Colonic mucosa (tissue), 4 donors: ENCODE data around the gene PDS5A. TPM values are rescaled to one million over a fixed set of nuclear protein-coding genes. Genes with fewer than 3 reads are reported as not detected.
"Not testable (repeated sequence)": the region's sequence is repeated elsewhere in the genome, so short reads cannot be mapped to it uniquely, and the experiment has no call there.

Source experiments
- DNase-seq: peaks from one replicate; pipeline ENCODE4 v3.0.0-alpha.2; 2020
- H3K27ac ChIP-seq: fragments of 200-600 bp; one replicate; pipeline ENCODE4 v1.8.0; 2021
- H3K27me3 ChIP-seq: fragments of 200-600 bp; one replicate; pipeline ENCODE4 v1.8.0; 2021
- H3K36me3 ChIP-seq: fragments of 200-600 bp; one replicate; pipeline ENCODE4 v1.8.0; 2021
- H3K4me1 ChIP-seq: fragments of 200-600 bp; one replicate; pipeline ENCODE4 v1.8.0; 2021; ENCODE audit warnings: mild to moderate bottlenecking
- H3K4me3 ChIP-seq: fragments of 200-600 bp; one replicate; pipeline ENCODE4 v1.8.0; 2021
- H3K9ac ChIP-seq, 2 donors: one replicate each; pipeline ENCODE4 v1.7.0; 2013; ENCODE audit warnings: control low read depth in 2 of 2, low read depth in 2 of 2, low read length in 2 of 2
- H3K9me3 ChIP-seq: fragments of 200-600 bp; one replicate; pipeline ENCODE4 v1.8.0; 2021
- intact Hi-C: fragments of 100-400 bp; cut with DNase I; formaldehyde crosslinking; loops from one replicate; pipeline ENCODE4 v1.14.1; 2022
- total RNA-seq, 2 donors: library from RNA; stranded (reverse); fragmentation: NEBNext Ultra II Directional in 1 of 2; extraction: Animal tissue kit (Norgen Biotek cat#: 25700) in 1 of 2; gene quantifications; one replicate each; pipeline ENCODE4 v1.2.1, GENCODE V29; 2021
- TF ChIP-seq, protein P1 (sequence below): fragments of 200-600 bp; IDR thresholded peaks from one replicate; pipeline ENCODE4 v1.8.0; 2022; ENCODE audit warnings: antibody characterized with exemption, mild to moderate bottlenecking
- donor health status: healthy.
- donor health status: DM: no; HTN: no; CAD: no.
- donor health status: DM: no; HTN: no; CAD: no.

PDS5A gene, protein sequence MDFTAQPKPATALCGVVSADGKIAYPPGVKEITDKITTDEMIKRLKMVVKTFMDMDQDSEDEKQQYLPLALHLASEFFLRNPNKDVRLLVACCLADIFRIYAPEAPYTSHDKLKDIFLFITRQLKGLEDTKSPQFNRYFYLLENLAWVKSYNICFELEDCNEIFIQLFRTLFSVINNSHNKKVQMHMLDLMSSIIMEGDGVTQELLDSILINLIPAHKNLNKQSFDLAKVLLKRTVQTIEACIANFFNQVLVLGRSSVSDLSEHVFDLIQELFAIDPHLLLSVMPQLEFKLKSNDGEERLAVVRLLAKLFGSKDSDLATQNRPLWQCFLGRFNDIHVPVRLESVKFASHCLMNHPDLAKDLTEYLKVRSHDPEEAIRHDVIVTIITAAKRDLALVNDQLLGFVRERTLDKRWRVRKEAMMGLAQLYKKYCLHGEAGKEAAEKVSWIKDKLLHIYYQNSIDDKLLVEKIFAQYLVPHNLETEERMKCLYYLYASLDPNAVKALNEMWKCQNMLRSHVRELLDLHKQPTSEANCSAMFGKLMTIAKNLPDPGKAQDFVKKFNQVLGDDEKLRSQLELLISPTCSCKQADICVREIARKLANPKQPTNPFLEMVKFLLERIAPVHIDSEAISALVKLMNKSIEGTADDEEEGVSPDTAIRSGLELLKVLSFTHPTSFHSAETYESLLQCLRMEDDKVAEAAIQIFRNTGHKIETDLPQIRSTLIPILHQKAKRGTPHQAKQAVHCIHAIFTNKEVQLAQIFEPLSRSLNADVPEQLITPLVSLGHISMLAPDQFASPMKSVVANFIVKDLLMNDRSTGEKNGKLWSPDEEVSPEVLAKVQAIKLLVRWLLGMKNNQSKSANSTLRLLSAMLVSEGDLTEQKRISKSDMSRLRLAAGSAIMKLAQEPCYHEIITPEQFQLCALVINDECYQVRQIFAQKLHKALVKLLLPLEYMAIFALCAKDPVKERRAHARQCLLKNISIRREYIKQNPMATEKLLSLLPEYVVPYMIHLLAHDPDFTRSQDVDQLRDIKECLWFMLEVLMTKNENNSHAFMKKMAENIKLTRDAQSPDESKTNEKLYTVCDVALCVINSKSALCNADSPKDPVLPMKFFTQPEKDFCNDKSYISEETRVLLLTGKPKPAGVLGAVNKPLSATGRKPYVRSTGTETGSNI (N-terminal part only)
- total RNA-seq, result 10 to 100 TPM; 63.8 to 68.0 TPM

DNA sequence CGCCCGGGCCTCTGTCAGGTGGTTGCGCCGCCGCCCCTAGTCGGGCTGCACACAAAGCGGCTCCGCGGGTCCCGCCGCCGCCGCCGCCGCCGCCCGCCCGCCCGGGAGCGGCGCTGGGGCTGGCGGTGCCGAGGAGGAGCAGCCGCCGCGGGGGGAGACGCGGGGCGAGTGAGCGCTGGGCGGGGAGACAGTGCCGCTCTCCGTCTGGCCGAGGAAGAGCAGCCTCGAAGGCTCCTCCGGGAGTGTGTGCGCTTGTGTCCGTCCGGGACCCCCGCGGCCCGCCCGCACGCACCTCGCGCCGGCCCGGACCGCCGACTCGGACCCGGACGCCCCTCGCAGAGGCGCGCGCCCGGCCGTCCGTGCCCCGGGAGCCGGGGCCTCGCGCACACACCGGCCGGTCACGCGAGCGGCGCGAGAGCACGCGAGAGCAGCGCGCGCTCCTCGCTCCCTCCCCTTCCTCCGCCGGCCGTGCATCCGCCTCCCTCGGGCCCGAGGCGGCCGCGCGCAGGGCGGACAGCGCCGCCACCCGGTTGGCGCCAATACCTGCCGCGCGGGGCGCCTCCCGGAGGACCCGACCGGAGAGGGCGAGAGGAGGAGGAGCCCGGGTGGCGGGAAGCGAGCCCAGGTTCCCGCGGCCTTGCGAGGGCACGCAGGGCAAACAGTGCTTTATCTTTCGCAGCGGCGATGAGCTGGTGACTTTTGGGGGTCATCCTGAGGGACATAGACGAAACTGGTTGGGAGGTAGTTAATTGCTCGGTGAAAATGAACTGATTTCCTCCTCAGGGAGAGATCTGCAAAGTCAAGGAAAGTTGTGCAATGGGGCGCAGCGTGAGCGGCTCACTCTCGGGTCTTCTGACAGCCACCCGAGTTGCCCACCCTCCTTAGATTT, at the start of gene PDS5A:
Gene PDS5A, minus strand, starts transcription at position 423 of the 889 bp plus-strand sequence. CDS start 1,334 bp downstream, outside the sequence.
- intact Hi-C loops, result loop anchor here (2.0 to 5.0 kb wide), 2 partner anchors 281 to 510 kb away; no protein-coding TSS in a partner anchor
- H3K4me3 ChIP-seq, result peak within 1 kb of the TSS; percentile 95
- peak; percentile 87 for DNase-seq
- H3K27ac ChIP-seq, result peak within 1 kb of the TSS; percentile 92
- H3K9ac ChIP-seq, result peak within 1 kb of the TSS; percentile 91 to 96
- peaks cover 4% of the 10 kb centered on the region for H3K4me1 ChIP-seq
- H3K36me3 ChIP-seq, result peaks cover 7% of the 10 kb centered on the region
- H3K9me3 ChIP-seq, result no peaks in the 10 kb centered on the region
- no peaks in the 10 kb centered on the region for H3K27me3 ChIP-seq
- TF ChIP-seq, protein P1, sequence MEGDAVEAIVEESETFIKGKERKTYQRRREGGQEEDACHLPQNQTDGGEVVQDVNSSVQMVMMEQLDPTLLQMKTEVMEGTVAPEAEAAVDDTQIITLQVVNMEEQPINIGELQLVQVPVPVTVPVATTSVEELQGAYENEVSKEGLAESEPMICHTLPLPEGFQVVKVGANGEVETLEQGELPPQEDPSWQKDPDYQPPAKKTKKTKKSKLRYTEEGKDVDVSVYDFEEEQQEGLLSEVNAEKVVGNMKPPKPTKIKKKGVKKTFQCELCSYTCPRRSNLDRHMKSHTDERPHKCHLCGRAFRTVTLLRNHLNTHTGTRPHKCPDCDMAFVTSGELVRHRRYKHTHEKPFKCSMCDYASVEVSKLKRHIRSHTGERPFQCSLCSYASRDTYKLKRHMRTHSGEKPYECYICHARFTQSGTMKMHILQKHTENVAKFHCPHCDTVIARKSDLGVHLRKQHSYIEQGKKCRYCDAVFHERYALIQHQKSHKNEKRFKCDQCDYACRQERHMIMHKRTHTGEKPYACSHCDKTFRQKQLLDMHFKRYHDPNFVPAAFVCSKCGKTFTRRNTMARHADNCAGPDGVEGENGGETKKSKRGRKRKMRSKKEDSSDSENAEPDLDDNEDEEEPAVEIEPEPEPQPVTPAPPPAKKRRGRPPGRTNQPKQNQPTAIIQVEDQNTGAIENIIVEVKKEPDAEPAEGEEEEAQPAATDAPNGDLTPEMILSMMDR, result peak; percentile 73

DNA sequence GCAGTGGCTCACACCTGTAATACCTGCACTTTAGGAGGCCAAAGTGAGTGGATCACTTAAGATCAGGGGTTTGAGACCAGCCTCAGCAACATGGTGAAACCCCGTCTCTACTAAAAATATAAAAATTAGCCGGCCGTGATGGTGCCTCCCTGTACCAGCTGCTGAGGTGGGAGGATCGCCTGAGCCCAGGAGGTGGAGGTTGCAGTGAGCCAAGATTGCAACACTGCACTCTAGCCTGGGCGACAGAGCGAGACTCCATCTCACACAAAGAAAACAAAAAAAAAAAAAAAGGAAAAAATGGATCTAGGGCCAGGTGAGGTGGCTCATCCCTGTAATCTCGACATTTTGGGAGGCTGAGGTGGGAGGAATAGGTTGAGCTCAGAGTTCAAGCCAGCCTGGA, 46.3 kb upstream of the PDS5A start:
- not testable (repeated sequence) for H3K4me1 ChIP-seq, DNase-seq

DNA sequence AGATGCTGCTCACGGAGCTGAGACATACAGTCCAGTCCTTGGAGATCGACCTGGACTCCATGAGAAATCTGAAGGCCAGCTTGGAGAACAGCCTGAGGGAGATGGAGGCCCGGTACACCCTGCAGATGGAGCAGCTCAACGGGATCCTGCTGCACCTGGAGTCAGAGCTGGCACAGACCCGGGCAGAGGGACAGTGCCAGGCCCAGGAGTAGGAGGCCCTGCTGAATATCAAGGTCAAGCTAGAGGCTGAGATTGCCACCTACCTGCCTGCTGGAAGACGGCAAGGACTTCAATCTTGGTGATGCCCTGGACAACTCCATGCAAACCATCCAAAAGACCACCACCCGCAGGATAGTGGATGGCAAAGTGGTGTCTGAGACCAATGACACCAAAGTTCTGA, 43.4 kb upstream of the PDS5A start:
- H3K36me3 ChIP-seq, H3K4me1 ChIP-seq, H3K9ac ChIP-seq, intact Hi-C loops, H3K27ac ChIP-seq, H3K4me3 ChIP-seq, DNase-seq, H3K27me3 ChIP-seq, H3K9me3 ChIP-seq: not testable (repeated sequence)

More for the DNA sequence above, 46.3 kb upstream of the PDS5A start:
- H3K9me3 ChIP-seq, intact Hi-C loops, H3K27ac ChIP-seq, H3K9ac ChIP-seq, H3K27me3 ChIP-seq, H3K36me3 ChIP-seq, H3K4me3 ChIP-seq: not testable (repeated sequence)

DNA sequence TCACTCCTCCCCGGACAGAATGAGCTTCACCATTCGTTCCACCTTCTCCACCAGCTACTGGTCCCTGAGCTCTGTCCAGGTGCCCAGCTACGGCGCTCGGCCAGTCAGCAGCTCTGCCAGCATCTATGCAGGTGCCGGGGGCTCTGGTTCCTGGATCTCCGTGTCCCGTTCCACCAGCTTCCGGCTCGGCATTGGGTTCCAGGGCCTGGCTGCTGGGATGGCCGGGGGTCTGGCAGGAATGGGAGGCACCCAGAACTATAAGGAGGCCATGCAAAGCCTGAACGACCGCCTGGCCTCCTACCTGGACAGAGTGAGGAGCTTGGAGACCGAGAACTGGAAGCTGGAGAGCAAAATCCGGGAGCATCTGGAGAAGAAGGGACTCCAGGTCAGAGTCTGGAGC, 42.5 kb upstream of the PDS5A start:
- TF ChIP-seq, protein P1, result no peak
- H3K27ac ChIP-seq, result no peak overlapping the region
- intact Hi-C loops, result no loop called here
- DNase-seq, result no peak
- no peaks in the 10 kb centered on the region for H3K27me3 ChIP-seq
- H3K9me3 ChIP-seq, result no peaks in the 10 kb centered on the region
- no peaks in the 10 kb centered on the region for H3K4me1 ChIP-seq
- no peak overlapping the region for H3K4me3 ChIP-seq
- no peaks in the 10 kb centered on the region for H3K36me3 ChIP-seq
- no peak overlapping the region for H3K9ac ChIP-seq

DNA sequence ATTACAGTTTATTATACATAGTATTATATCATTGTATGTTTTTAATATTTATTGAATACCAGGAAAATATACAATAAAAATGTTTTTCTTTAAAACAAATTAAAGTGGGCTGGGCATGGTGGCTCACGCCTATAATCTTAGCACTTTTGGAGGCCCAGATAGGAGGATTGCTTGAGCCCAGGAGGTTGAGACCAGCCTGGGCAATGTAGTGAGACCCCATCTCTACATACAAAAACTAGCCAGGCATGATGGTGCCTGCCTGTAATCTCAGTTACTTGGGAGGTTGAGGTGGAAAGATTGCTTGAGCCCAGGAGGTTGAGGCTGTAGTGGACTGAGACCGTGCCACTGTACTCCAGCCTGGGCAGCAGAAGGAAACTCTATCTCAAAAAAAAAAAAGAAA, 38.3 kb upstream of the PDS5A start:
- intact Hi-C loops, result no loop called here
- Histone ChIP-seq H3K36me3 (no peaks in the 10 kb centered on the region), H3K27me3 (no peaks in the 10 kb centered on the region), H3K9ac (no peak overlapping the region), H3K9me3 (no peaks in the 10 kb centered on the region), H3K27ac (no peak overlapping the region), H3K4me1 (no peaks in the 10 kb centered on the region), H3K4me3 (no peak overlapping the region)
- DNase-seq, result no peak
- TF ChIP-seq, protein P1, result no peak
